Measurements from ENCODE around the gene ECT2.
"Not testable (repeated sequence)": the region's sequence is repeated elsewhere in the genome, so short reads cannot be mapped to it uniquely, and the experiment has no call there.

ECT2 gene

GRCh38 chr3:172739462-172739861, 11.1 kb upstream of the ECT2 start:
- DNase-seq = no peak

DNA sequence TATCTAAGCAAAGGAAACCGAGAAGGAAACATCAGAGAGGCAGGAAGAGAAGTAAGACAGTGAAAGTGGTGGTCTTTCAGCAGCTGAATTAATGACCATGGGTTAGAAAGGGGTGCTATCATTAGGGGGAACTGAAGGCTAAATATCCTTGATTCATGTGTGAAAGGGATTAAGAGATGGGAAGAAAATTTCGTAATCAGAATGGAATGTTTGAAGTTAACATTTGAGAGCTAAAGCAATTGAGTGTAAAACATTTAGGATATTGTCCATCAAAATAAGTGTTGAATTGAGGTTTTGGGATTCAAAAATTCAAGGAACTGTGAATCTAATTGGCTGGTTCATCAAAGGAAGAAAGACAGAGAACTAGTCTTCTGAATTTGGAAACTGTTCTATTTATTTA, 4.1 kb upstream of the ECT2 start:
- DNase-seq = no peak

DNA sequence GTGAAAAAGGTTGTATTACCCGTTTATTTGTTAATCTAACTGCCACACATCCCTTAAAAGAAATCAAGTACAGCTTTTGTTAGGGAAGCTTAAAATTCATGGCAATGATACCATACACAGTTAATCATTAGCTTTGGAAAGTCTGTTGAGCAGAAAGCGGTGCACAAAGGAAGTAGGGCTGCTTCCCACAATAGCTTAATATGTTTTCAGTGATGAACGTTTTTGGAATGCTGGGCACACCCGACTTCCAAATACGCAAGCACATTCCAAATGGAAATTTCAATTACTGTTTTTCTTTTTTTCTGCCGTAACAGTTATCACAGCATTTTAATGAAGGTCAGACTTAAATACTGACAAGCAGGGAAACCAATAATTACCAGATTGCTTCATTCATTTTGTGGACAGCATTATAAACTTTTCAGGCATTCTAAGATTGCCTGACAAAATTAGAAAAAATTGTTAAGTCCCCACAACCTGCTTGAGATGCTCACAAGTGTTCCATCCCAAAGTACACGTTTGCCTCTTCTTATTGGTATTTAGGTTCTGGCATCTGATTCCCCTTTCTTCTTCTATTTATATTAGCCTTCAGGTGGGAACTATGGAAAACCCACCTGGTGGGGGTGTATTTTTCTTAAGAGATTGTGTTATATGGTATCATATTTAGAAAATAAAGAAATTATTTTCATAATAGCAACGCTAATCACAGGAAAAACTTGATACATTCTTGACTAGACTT, 1.1 kb upstream of the ECT2 start:
- DNase-seq = no peak

- DNase-seq = no peak
These were observed 508 bp upstream of the ECT2 start for GRCh38 chr3:172750069-172750367.

DNA sequence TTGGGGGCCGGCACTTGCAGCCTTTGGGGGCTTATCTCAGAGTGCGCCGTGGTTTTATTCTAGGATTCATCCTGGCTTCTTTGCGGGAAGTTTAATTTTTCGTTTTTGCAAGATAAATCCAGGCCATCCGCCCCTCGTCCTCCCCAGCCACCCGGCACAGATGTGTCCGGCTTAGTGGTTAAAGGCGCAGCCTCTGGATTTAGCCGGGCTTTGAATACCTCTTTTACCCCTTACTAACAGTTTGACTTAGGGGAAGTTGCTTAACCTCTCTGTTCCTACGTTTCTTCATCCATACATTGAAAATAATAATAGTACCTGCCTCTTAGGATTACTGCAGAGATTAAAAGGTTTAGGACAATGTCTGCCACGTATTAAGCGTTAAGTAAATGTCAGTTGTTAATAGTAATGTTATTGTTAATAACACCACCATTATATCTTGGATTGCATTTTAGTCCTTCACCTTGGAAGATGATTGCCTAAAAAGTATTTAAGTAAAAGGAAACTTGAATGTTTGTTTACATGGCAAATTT, 714 bp downstream of the ECT2 start:
- DNase-seq = peak; percentile 7

DNA sequence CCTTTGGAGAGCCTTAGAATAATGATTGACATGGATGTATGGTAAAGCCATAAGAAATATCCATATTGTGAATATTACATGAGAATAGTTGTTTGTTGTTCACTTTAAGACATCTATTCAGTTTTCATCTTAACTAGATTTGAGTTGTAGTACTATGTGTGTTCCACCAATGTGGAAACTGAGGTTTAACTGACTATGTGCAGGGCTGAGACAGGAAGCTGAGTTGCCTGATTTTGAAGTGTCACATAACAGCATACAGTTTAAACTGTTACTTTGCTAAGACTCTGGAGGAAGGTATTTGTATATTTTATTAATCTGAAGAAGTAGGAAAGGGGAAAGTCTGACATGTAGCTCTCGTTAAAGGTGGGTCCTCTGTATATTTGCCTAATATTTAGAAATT, 2.1 kb downstream of the ECT2 start:
- peak; percentile 10 for DNase-seq

DNA sequence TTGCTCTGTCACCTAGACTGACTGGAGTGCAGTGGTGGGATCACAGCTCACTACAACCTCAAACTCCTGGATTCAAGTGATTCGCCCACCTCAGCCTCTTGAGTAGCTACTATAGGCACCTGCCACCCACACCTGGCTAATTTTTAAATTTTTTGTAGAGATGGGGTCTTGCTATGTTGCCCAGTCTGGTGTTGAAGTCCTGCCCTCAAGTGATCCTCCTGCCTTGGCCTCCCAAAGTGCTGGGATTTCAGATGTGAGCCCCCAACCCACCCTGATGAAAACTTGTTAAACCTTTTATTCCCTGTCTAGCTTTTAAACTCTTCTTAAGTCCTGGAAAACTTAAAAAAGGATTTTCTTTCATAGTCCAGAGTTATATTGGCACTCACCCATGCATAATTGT, 2.6 kb downstream of the ECT2 start:
- DNase-seq = no peak

GRCh38 chr3:172760416-172760815, 9.9 kb downstream of the ECT2 start:
- DNase-seq = not testable (repeated sequence)

- DNase-seq = no peak
These were observed 15.7 kb downstream of the ECT2 start for GRCh38 chr3:172766241-172766640.

- no peak for DNase-seq
These were observed 16.3 kb downstream of the ECT2 start for GRCh38 chr3:172766718-172767405.

DNA sequence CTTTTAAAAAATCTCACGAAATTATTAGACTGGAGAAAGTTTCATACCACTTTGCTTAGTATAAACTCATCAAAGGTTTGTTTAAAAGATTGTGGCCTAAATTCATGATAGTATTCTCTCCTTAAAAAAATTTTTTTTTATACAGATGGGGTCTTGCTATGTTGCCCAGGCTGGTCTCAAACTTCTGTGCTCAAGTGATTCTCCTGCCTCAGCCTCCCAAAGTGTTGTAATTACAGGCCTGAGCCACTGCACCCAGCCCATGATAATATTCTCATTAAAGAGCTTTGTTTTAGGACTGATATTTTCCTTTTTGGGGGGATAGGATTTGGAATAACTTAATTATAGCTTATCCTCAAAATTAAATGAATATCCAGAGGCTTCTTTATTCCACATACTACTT, 19.9 kb downstream of the ECT2 start:
- DNase-seq = no peak

- DNase-seq = no peak
These were observed 21.1 kb downstream of the ECT2 start for GRCh38 chr3:172771672-172772071.

- no peak for DNase-seq
These were observed 25.7 kb downstream of the ECT2 start for GRCh38 chr3:172776049-172776717.

GRCh38 chr3:172777901-172778300, 27.4 kb downstream of the ECT2 start:
- no peak for DNase-seq

- no peak for DNase-seq
These were observed 31.7 kb downstream of the ECT2 start for GRCh38 chr3:172782235-172782634.

DNA sequence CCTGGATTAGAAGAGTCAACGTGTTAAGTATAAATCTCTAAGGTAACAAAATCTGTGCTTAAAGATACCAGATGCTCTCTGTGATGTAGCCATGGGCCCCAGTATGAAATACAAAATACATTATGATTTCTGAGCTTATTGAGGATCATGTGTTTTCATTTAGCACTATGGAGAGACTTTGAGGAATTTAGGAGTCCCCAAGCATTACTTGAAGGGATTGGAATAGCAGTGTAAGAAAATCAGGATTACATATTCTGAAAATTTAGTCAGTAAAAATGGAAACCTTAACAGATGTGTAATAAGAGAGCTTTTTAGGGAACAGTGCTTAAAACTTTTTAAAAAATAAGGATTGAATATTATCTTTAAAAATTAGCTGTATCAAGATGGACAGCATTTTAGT, 35.5 kb downstream of the ECT2 start:
- no peak for DNase-seq

DNA sequence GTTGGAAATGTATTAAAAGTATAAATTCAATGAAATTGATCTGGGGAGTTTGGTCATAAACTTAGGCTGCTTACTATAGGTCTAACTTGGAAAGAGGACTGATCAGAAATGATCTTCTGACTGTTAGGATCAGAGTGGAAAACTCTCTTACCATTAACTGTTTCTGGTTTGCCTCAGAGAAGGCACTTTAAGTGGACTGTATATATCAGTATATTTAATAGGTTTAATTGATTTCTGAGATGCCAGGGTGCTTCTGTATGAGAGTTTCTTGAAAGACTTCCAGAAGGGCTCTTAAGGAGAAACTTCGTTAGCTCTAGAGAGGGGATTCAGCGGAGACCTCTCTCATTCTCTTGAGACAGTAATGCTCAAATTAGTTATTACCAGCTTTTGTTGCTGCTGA, 36.5 kb downstream of the ECT2 start:
- DNase-seq = no peak

DNA sequence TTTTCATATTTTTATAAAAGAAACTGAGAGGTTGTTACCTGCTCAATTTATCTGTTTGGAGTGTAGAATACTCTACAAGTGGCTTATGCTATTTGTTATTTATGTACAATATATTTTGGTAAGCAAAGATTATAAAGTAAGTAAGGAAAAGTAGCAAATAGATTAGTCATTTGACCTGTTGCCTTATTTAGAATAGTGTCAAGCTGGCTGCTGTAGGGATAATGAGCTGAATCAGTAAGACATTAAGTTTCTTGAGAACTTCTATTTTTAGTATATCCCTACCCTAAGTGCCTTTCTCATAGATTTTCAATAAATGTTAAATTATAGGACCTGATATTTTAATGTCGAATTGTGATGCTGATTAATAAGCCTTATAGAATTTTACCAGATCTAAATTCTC, 37.2 kb downstream of the ECT2 start:
- DNase-seq = no peak

DNA sequence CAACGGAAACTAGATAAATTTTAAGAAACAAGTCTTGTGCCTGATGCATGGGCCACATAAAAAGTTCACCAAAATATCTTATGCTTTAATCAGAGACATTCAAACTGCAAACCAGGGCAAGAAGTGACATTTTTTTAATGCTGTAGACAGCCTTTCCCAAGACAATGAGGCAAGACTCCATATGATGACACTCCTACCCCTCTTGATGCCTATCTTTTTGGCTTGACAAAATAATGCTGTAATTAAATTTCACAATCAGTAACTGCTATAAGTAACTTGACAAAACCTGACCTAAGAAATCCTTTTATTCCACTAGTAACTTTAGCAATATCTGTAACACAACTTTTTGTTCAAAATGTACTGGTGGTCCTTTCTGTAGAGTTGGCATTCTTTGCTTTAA, 48.7 kb downstream of the ECT2 start:
- DNase-seq = no peak

GRCh38 chr3:172800156-172800555, 49.6 kb downstream of the ECT2 start:
- DNase-seq = no peak

DNA sequence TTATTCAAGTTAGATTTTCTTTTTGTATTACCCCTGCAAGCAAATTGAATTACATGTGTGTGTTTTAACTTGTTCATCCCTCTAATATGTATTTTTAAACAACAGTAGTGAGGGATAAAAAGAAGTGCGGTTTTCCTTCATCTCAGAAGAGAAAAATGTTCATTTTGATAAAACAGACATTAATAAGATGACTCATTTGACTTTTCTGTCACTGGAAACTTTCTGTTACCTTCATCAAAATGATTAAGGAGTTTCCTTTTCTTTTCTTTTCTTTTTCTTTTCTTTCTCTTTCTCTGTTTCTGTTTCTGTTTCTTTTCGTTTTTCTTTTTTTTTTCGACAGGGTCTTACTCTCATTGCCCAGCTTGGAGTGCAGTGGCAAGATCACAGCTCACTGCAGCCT, 53.0 kb downstream of the ECT2 start:
- no peak for DNase-seq

- no peak for DNase-seq
These were observed 53.8 kb downstream of the ECT2 start for GRCh38 chr3:172804323-172804722.

GRCh38 chr3:172808969-172809546, 58.5 kb downstream of the ECT2 start:
- peak; percentile 38 for DNase-seq

DNA sequence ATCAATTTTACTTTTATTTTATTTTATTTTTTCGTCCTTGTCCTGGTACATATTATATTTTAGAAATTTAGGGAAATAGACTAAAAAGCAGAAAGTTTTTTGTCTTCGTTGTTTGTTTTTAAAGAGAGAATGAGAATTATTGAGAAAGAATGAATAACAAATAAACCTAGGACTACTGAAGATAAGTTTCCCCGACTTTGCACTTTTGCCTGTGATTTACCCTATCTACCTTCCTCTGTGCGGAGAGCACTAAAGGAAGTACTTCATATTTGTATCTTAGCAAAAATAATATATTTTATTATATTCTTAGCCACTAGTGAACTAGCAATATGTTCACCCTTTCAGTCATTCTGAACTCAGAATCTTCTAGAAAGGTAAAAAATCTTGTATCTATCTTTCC, 60.6 kb downstream of the ECT2 start:
- DNase-seq = no peak
